Heart left ventricle (tissue), 13 donors: ENCODE data around the gene HDAC10.

Experiments
- CTCF ChIP-seq, 12 donors: fragments of 200-600 bp; sonication (generic) in 4 of 12; IDR thresholded peaks; one replicate each; pipeline versions ENCODE4 v1.5.0 to v1.8.0; 2018 to 2022; ENCODE audit warnings: antibody characterized with exemption in 12 of 12, mild to moderate bottlenecking in 5 of 12
- POLR2A ChIP-seq, 2 donors: fragments of 450-650 bp; IDR thresholded peaks; one replicate each; pipeline ENCODE4 v1.6.1; 2017; ENCODE audit warnings: antibody characterized with exemption in 2 of 2, mild to moderate bottlenecking in 2 of 2, moderate library complexity in 2 of 2
- donor health status: ischemic (EF 13 %, LVEDD 7.1; RV severe dilation, severe dysfunction).
- donor health status: DM: no; HTN: yes; CAD: no.
- donor health status: DM: no; HTN: no; CAD: no.
- donor health status: ischemic (EF 25% LVEDD 6.9; RV normal size, moderate dysfunction).
- donor health status: ischemic (EF 25% LVEDD 5.7; RV mildly dilated, moderate dysfunction).
- donor health status: ischemic (EF 35%, LVEDD 5.7; RV mildly dilated, moderate dysfunction).
- donor health status: nonischemic (EF 11% LVEDD 7.7; RV severe dilation, severe dysfunction).
- donor health status: DM: yes; HTN: yes; CAD: no.
- donor health status: PGD.
- donor health status: ischemic (EF 29% LVEDD 5.4; RV normal size, mild dysfunction).
- donor health status: nonischemic (EF 23%, LVEDD 6.1; RV moderate dilation, normal function).

- no peak for TF ChIP-seq POLR2A (IDR thresholded peaks at IDR 0.05)
- no peak for TF ChIP-seq CTCF (IDR thresholded peaks at IDR 0.05)
Observed at GRCh38 chr22:50281957-50282356, 30.9 kb upstream of the HDAC10 start.
